ENCODE measurements around the gene TDRD7. TPM values are rescaled to one million over a fixed set of nuclear protein-coding genes. Genes with fewer than 3 reads are reported as not detected.

TDRD7 gene
- polyA plus RNA-seq, 1 of the 3 experiments (the other 2 are of a cell fraction): 4.9 TPM

DNA sequence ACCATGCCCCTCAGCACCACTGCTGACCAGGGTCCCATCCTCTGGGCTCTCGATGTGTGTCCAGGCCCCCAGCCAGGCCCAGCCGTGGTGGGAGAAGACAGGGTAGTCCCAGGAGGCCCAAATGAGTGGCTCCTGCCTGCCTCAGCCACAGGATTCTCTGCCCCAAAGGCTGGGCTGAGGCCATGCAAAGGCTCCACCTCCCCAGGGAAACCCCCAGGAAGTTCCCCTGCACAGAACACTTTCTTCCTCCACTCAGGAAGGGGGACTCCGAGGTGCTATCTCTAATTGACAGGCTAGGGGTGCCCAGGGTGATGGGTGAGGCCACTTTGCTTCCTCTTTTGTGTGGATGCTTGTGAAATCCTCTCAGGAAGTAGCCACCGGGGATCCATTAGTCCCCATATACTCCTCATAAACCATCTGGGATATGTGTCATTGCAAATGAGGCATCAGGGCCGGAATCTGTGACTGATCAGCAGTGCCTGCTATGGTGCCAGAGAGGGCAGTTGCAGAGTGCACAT is 23.1 kb upstream of the TDRD7 start (continued):
- TF ChIP-seq, protein P1, sequence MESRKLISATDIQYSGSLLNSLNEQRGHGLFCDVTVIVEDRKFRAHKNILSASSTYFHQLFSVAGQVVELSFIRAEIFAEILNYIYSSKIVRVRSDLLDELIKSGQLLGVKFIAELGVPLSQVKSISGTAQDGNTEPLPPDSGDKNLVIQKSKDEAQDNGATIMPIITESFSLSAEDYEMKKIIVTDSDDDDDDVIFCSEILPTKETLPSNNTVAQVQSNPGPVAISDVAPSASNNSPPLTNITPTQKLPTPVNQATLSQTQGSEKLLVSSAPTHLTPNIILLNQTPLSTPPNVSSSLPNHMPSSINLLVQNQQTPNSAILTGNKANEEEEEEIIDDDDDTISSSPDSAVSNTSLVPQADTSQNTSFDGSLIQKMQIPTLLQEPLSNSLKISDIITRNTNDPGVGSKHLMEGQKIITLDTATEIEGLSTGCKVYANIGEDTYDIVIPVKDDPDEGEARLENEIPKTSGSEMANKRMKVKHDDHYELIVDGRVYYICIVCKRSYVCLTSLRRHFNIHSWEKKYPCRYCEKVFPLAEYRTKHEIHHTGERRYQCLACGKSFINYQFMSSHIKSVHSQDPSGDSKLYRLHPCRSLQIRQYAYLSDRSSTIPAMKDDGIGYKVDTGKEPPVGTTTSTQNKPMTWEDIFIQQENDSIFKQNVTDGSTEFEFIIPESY (IDR thresholded peaks at IDR 0.05; ENCODE audit: borderline replicate concordance, low read depth): no peak
- TF ChIP-seq, protein P2, sequence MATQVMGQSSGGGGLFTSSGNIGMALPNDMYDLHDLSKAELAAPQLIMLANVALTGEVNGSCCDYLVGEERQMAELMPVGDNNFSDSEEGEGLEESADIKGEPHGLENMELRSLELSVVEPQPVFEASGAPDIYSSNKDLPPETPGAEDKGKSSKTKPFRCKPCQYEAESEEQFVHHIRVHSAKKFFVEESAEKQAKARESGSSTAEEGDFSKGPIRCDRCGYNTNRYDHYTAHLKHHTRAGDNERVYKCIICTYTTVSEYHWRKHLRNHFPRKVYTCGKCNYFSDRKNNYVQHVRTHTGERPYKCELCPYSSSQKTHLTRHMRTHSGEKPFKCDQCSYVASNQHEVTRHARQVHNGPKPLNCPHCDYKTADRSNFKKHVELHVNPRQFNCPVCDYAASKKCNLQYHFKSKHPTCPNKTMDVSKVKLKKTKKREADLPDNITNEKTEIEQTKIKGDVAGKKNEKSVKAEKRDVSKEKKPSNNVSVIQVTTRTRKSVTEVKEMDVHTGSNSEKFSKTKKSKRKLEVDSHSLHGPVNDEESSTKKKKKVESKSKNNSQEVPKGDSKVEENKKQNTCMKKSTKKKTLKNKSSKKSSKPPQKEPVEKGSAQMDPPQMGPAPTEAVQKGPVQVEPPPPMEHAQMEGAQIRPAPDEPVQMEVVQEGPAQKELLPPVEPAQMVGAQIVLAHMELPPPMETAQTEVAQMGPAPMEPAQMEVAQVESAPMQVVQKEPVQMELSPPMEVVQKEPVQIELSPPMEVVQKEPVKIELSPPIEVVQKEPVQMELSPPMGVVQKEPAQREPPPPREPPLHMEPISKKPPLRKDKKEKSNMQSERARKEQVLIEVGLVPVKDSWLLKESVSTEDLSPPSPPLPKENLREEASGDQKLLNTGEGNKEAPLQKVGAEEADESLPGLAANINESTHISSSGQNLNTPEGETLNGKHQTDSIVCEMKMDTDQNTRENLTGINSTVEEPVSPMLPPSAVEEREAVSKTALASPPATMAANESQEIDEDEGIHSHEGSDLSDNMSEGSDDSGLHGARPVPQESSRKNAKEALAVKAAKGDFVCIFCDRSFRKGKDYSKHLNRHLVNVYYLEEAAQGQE (IDR thresholded peaks at IDR 0.05; ENCODE audit: low read depth, low read length): no peak
- TF ChIP-seq FOXJ3 (CRISPR knock-in tag; IDR thresholded peaks at IDR 0.05) (no peak), NFIC (IDR thresholded peaks at IDR 0.05; ENCODE audit: borderline replicate concordance) (no peak), CHD2 (IDR thresholded peaks at IDR 0.05; ENCODE audit: low read length, partially characterized antibody) (no peak), FOXM1 (IDR thresholded peaks at IDR 0.05; ENCODE audit: low read depth) (no peak), MEF2A (IDR thresholded peaks at IDR 0.05; ENCODE audit: borderline replicate concordance, low read depth) (no peak), TAF1 (IDR thresholded peaks at IDR 0.05; ENCODE audit: borderline replicate concordance, low read depth, low read length) (no peak), NRF1 (IDR thresholded peaks at IDR 0.05; ENCODE audit: low read depth, low read length) (no peak)
- TF ChIP-seq, protein P3, sequence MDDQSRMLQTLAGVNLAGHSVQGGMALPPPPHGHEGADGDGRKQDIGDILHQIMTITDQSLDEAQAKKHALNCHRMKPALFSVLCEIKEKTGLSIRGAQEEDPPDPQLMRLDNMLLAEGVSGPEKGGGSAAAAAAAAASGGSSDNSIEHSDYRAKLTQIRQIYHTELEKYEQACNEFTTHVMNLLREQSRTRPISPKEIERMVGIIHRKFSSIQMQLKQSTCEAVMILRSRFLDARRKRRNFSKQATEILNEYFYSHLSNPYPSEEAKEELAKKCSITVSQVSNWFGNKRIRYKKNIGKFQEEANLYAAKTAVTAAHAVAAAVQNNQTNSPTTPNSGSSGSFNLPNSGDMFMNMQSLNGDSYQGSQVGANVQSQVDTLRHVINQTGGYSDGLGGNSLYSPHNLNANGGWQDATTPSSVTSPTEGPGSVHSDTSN (IDR thresholded peaks at IDR 0.05): no peak

DNA sequence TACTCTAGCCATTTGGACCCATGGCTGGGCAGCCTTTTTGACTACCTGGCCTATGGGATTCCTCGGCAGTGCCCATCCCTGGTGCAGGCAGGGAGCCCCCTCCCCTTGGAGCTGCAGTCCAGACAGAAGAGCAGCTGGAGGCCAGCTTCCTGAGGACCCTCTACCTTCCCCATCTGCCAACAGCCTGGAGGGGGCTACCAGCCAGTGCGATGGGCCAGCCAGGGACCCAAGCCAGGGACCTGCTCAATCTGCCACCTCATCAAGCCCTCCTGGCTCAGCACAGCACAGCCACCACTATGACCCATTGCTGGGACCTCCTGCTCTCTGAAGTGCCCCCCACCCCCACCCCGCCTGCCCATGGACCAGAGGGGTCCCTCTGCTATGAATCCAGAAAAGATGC is 22.6 kb upstream of the TDRD7 start:
- Histone ChIP-seq H3K27ac (ENCODE audit: low read depth in 2 of 2, low read length in 1 of 2) (no peak overlapping the region), H3K4me1 (ENCODE audit: control insufficient read depth in 1 of 2, insufficient read depth in 2 of 2, low read depth in 1 of 2, low read length in 1 of 2) (peaks cover 0 to 7% of the 10 kb centered on the region in 2 experiments; a peak in 1 of 4 replicates), H3F3A (replicated peaks; ENCODE audit: insufficient read depth) (no peaks in the 10 kb centered on the region), H3K27me3 (ENCODE audit: insufficient read depth) (no peaks in the 10 kb centered on the region), H3K4me3 (ENCODE audit: low read depth in 2 of 2, low read length in 1 of 2) (no peak overlapping the region), H3K79me2 (ENCODE audit: insufficient read depth) (no peaks in the 10 kb centered on the region), H3K9ac (no peak overlapping the region), H2AFZ (ENCODE audit: low read depth) (no peak overlapping the region), H3K9me3 (no peaks in the 10 kb centered on the region), H3K4me2 (no peak overlapping the region), H3K36me3 (replicated peaks in 1 of 2; ENCODE audit: control insufficient read depth in 1 of 2, insufficient read depth in 2 of 2, low read length in 1 of 2) (no peaks in the 10 kb centered on the region), H4K20me1 (ENCODE audit: insufficient read depth) (no peaks in the 10 kb centered on the region), H3K9me2 (no peaks in the 10 kb centered on the region)
- CTCF ChIA-PET: interaction anchor here (5.4 to 6.0 kb wide), 2 partner anchors 11 to 532 kb away, joined by 50 to 112 read pairs; no protein-coding TSS in a partner anchor
- POLR2A ChIA-PET: no interaction called here
- WGBS (ENCODE audit: low lambda C conversion rate): 38% methylated on average over 2 of the region's 3 CpGs
- no peak for DNase-seq
- TF ChIP-seq, protein P3 (IDR thresholded peaks at IDR 0.05): no peak
- no peak for TF ChIP-seq EZH2phosphoT487 (IDR thresholded peaks at IDR 0.05; ENCODE audit: borderline replicate concordance, low read depth)
- no peak for TF ChIP-seq YY1 (IDR thresholded peaks at IDR 0.05; ENCODE audit: low read depth)
- TF ChIP-seq MEF2A (IDR thresholded peaks at IDR 0.05; ENCODE audit: borderline replicate concordance, low read depth): no peak
- TF ChIP-seq, protein P4, sequence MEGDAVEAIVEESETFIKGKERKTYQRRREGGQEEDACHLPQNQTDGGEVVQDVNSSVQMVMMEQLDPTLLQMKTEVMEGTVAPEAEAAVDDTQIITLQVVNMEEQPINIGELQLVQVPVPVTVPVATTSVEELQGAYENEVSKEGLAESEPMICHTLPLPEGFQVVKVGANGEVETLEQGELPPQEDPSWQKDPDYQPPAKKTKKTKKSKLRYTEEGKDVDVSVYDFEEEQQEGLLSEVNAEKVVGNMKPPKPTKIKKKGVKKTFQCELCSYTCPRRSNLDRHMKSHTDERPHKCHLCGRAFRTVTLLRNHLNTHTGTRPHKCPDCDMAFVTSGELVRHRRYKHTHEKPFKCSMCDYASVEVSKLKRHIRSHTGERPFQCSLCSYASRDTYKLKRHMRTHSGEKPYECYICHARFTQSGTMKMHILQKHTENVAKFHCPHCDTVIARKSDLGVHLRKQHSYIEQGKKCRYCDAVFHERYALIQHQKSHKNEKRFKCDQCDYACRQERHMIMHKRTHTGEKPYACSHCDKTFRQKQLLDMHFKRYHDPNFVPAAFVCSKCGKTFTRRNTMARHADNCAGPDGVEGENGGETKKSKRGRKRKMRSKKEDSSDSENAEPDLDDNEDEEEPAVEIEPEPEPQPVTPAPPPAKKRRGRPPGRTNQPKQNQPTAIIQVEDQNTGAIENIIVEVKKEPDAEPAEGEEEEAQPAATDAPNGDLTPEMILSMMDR (IDR thresholded peaks at IDR 0.05): no peak
- no peak for TF ChIP-seq TAF1 (IDR thresholded peaks at IDR 0.05; ENCODE audit: borderline replicate concordance, low read depth, low read length)
- TF ChIP-seq NFIC (IDR thresholded peaks at IDR 0.05; ENCODE audit: borderline replicate concordance): no peak
- TF ChIP-seq, protein P5, sequence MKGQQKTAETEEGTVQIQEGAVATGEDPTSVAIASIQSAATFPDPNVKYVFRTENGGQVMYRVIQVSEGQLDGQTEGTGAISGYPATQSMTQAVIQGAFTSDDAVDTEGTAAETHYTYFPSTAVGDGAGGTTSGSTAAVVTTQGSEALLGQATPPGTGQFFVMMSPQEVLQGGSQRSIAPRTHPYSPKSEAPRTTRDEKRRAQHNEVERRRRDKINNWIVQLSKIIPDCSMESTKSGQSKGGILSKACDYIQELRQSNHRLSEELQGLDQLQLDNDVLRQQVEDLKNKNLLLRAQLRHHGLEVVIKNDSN (IDR thresholded peaks at IDR 0.05; ENCODE audit: borderline replicate concordance, low read depth): no peak
- no peak for TF ChIP-seq EP300 (IDR thresholded peaks at IDR 0.05; ENCODE audit: borderline replicate concordance in 1 of 2, low read depth in 1 of 2, low read length in 1 of 2)
- no peak for TF ChIP-seq CHD2 (IDR thresholded peaks at IDR 0.05; ENCODE audit: low read length, partially characterized antibody)
- TF ChIP-seq, protein P6, sequence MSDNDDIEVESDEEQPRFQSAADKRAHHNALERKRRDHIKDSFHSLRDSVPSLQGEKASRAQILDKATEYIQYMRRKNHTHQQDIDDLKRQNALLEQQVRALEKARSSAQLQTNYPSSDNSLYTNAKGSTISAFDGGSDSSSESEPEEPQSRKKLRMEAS (IDR thresholded peaks at IDR 0.05; ENCODE audit: low read depth): no peak
- no peak for TF ChIP-seq ELF1 (IDR thresholded peaks at IDR 0.05)
- no peak for TF ChIP-seq RFX5 (IDR thresholded peaks at IDR 0.05; ENCODE audit: low read length)
- TF ChIP-seq JUND (IDR thresholded peaks at IDR 0.05): no peak
- TF ChIP-seq RXRA (IDR thresholded peaks at IDR 0.05; ENCODE audit: borderline replicate concordance, low read depth): no peak

Data from SK-N-SH (cell line).